A673 (cell line): ENCODE measurements around the gene NTN1. TPM values are rescaled to one million over a fixed set of nuclear protein-coding genes. Genes with fewer than 3 reads are reported as not detected.

Experiments
- BruUV-seq: library from RNA; stranded (reverse); fragments of 400-500 nt; replicated peaks from 2 replicates; lab custom pipeline; 2021; lab: Mats Ljungman, UMichigan
- CTCF ChIA-PET: fragments of 300-600 bp; sonication (Branson Sonifier 250); formaldehyde crosslinking; loops from one replicate; lab custom pipeline; 2022; ENCODE audit warnings: antibody characterized with exemption; lab: Charles Lee
- POLR2A ChIA-PET: fragments of 300-600 bp; sonication (Branson Sonifier 250); formaldehyde crosslinking; loops from one replicate; lab custom pipeline; 2022; ENCODE audit warnings: antibody characterized with exemption; ENCODE audit not compliant: low non-redundant PET; lab: Charles Lee
- DNase-seq: peaks from one replicate; pipeline ENCODE4 v3.0.0-alpha.2; 2015; ENCODE audit warnings: low spot score
- H3K27ac ChIP-seq: fragments of 200-600 bp; sonication (generic); 2 replicates; pipeline ENCODE4 v1.5.1; 2016; ENCODE audit warnings: mixed run types, low read depth, mild to moderate bottlenecking, mixed read lengths, antibody characterized with exemption, low read length; ENCODE audit not compliant: poor library complexity, severe bottlenecking
- H3K27me3 ChIP-seq: fragments of 200-600 bp; sonication (generic); replicated peaks from 2 replicates; pipeline ENCODE4 v1.6.1; 2017; ENCODE audit warnings: mixed run types, low read depth, mild to moderate bottlenecking, mixed read lengths, antibody characterized with exemption, low read length; ENCODE audit not compliant: insufficient read depth, poor library complexity
- H3K36me3 ChIP-seq: fragments of 200-600 bp; sonication (generic); 2 replicates; pipeline ENCODE4 v1.6.1; 2016; ENCODE audit warnings: mixed run types, mild to moderate bottlenecking, mixed read lengths, antibody characterized with exemption, low read length; ENCODE audit not compliant: insufficient read depth, poor library complexity, severe bottlenecking
- H3K4me1 ChIP-seq: fragments of 200-600 bp; sonication (generic); 2 replicates; pipeline ENCODE4 v1.6.1; 2017; ENCODE audit warnings: mixed run types, mild to moderate bottlenecking, mixed read lengths, antibody characterized with exemption, low read length; ENCODE audit not compliant: insufficient read depth, poor library complexity, severe bottlenecking
- H3K4me3 ChIP-seq: fragments of 200-600 bp; sonication (generic); 2 replicates; pipeline ENCODE4 v1.5.1; 2016; ENCODE audit warnings: low read depth, mixed run types, mild to moderate bottlenecking, mixed read lengths, low read length; ENCODE audit not compliant: poor library complexity, severe bottlenecking
- H3K9me3 ChIP-seq: fragments of 200-600 bp; sonication (generic); 2 replicates; pipeline ENCODE4 v1.6.1; 2016; ENCODE audit warnings: mixed run types, low read depth, mild to moderate bottlenecking, mixed read lengths, antibody characterized with exemption, low read length; ENCODE audit not compliant: poor library complexity, severe bottlenecking
- EZH2 ChIP-seq: fragments of 200-600 bp; sonication (generic); IDR thresholded peaks from 2 replicates; pipeline ENCODE4 v1.6.1; 2017; ENCODE audit warnings: borderline replicate concordance, low read depth, mild to moderate bottlenecking, mixed read lengths, antibody characterized with exemption, low read length; ENCODE audit not compliant: poor library complexity, severe bottlenecking
- intact Hi-C: fragments of 100-400 bp; cut with micrococcal nuclease; formaldehyde crosslinking; loops from one replicate; pipeline ENCODE4 v1.10.0; 2022; ENCODE audit not compliant: unreplicated experiment
- total RNA-seq: library from RNA; stranded (reverse); gene quantifications from 2 replicates; pipeline ENCODE4 v1.2.3, GENCODE V29; 2021
- TF ChIP-seq, protein P1 (sequence below): fragments of 300-800, 200-600 bp; sonication (generic); conservative IDR thresholded peaks from 2 replicates; pipeline ENCODE4 v1.5.1; 2017; ENCODE audit warnings: low read depth, mild to moderate bottlenecking, antibody characterized with exemption, low read length, moderate library complexity, mixed read lengths

Gene NTN1
- total RNA-seq, 1 experiment from 2014 or later, result 4.3 TPM

DNA sequence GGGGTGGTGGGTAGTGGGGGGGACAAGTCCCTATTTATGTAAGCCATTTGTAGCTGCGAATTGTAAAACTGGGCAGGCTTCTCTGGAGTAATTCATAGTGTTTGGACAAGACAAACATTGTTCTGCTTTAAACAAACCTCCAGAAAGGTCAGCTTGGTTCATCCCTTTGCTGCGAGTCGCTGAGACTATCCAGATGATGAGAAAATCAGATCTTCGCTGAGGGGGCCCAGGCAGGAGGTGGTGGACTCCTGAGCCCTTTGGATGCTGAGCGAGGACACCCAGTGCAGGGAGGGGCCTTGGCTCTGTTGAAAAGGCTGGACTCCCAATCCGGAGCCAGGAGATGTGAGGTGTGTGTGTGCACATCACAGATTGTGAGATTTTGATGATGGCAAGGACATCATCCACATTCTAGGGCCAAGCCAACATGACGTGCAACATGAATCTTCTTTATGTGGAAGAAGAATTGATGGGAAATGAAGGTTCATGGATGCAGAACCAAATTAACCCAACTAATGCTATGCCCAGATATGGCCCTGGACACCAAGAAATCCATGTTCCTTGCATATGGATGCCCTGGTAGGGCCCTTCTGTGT is 15.0 kb upstream of the NTN1 start:
- intact Hi-C loops, result no loop called here
- H3K4me3 ChIP-seq, result no peak overlapping the region
- BruUV-seq, result no TSS peak

DNA sequence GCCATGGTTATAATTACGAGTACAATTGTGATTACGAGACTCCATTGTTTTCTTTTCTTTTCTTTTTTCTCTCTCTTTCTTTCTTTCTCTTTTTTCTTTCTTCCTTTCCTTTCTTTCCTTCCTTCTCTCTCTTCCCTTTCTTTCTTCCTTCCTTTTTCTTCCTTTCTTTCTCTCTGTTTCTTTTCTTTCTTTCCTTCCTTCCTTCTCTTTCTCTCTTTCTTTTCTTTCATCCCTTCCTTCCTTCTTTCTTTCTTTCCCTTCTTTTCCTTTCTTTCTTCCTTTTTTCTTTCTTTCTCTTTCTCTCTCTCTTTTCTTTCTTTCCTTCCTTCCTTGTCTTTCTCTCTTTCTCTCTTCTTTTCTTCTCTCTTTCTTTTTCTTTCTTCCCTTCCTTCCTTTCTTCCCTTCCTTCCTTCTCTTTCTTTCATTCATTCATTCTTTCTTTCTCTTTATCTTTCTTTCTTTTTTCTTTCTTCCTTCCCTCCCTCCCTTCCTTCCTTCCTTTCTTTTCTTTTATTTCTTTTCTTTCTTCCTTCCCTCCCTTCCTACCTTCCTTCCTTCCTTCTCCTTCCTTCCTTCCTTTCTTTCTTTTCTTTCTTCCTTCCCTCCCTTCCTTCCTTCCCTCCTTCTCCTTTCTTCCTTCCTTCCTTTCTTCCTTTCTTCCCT is 14.1 kb upstream of the NTN1 start:
- TF ChIP-seq EZH2, result no peak
- TF ChIP-seq, protein P1, sequence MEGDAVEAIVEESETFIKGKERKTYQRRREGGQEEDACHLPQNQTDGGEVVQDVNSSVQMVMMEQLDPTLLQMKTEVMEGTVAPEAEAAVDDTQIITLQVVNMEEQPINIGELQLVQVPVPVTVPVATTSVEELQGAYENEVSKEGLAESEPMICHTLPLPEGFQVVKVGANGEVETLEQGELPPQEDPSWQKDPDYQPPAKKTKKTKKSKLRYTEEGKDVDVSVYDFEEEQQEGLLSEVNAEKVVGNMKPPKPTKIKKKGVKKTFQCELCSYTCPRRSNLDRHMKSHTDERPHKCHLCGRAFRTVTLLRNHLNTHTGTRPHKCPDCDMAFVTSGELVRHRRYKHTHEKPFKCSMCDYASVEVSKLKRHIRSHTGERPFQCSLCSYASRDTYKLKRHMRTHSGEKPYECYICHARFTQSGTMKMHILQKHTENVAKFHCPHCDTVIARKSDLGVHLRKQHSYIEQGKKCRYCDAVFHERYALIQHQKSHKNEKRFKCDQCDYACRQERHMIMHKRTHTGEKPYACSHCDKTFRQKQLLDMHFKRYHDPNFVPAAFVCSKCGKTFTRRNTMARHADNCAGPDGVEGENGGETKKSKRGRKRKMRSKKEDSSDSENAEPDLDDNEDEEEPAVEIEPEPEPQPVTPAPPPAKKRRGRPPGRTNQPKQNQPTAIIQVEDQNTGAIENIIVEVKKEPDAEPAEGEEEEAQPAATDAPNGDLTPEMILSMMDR, result no peak
- H3K9me3 ChIP-seq, result no peaks in the 10 kb centered on the region
- no TSS peak for BruUV-seq
- H3K27ac ChIP-seq, result no peak overlapping the region
- intact Hi-C loops, result no loop called here
- no peak overlapping the region for H3K4me3 ChIP-seq
- H3K27me3 ChIP-seq, result peaks cover 59% of the 10 kb centered on the region
- DNase-seq, result no peak
- H3K4me1 ChIP-seq, result no peaks in the 10 kb centered on the region
- H3K36me3 ChIP-seq, result no peaks in the 10 kb centered on the region
- ChIA-PET CTCF (no interaction called here), POLR2A (no interaction called here)

More for the DNA sequence above, 15.0 kb upstream of the NTN1 start:
- no peak for TF ChIP-seq EZH2
- TF ChIP-seq, protein P1, result no peak
- ChIA-PET CTCF (no interaction called here), POLR2A (no interaction called here)
- Histone ChIP-seq H3K27me3 (peaks cover 67% of the 10 kb centered on the region), H3K36me3 (no peaks in the 10 kb centered on the region), H3K4me1 (no peaks in the 10 kb centered on the region), H3K9me3 (no peaks in the 10 kb centered on the region), H3K27ac (no peak overlapping the region)
- DNase-seq, result no peak

DNA sequence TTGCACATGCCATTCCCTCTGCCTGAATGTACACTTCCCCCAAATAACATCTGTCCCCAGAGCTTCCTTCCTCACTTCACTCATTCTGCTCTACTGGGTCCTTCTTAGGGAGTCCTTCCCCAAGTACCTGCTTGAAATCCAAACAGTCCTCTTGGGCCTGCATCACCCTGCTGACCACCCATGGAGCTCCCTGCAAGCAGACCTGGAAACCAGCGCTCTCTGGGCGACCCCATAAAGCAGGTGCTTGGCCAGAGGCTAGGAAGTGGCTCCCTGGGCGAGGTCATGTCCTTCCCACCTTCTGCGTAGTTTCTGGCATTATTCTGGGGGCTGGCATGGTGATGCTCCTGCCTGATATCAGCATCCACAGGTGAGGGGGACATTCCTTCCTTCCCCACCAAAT is 12.2 kb upstream of the NTN1 start:
- Histone ChIP-seq H3K4me1 (no peaks in the 10 kb centered on the region), H3K27ac (no peak overlapping the region), H3K27me3 (peaks cover 41% of the 10 kb centered on the region), H3K9me3 (no peaks in the 10 kb centered on the region), H3K36me3 (no peaks in the 10 kb centered on the region), H3K4me3 (no peak overlapping the region)
- CTCF ChIA-PET, result no interaction called here
- BruUV-seq, result no TSS peak
- POLR2A ChIA-PET, result no interaction called here
- TF ChIP-seq, protein P1, result no peak
- no peak for TF ChIP-seq EZH2
- no peak for DNase-seq
- intact Hi-C loops, result no loop called here
